ENCODE results near the gene CFL1.
A peak's percentile ranks its signal among the peaks of the same experiment; 100 is the strongest.
"Not testable (repeated sequence)": the region's sequence is repeated elsewhere in the genome, so short reads cannot be mapped to it uniquely, and the experiment has no call there.

CFL1 gene

GRCh38 chr11:65857853-65858680 lies at the start of gene CFL1:
Gene CFL1 (minus strand): TSS chr11:65858180. CDS start chr11:65858099, 81 bp downstream.
- peak; percentile 98 for DNase-seq

GRCh38 chr11:65906602-65907001 lies 48.6 kb upstream of the CFL1 start:
- DNase-seq: no peak

GRCh38 chr11:65903715-65904114 lies 45.7 kb upstream of the CFL1 start:
- DNase-seq: no peak

- no peak for DNase-seq
Observed at GRCh38 chr11:65903068-65903481, 45.1 kb upstream of the CFL1 start.

GRCh38 chr11:65900899-65901180 lies 42.9 kb upstream of the CFL1 start:
- DNase-seq: no peak

GRCh38 chr11:65900125-65900898 lies 42.3 kb upstream of the CFL1 start, which contains the start of gene FOSL1:
Gene FOSL1 (minus strand): TSS chr11:65900388. CDS start chr11:65900339, 49 bp downstream.
- DNase-seq: peak; percentile 82

GRCh38 chr11:65899356-65900124 lies 41.6 kb upstream of the CFL1 start:
- no peak for DNase-seq

GRCh38 chr11:65898656-65899355 lies 40.8 kb upstream of the CFL1 start:
- no peak for DNase-seq

GRCh38 chr11:65897020-65897471 lies 39.1 kb upstream of the CFL1 start:
- DNase-seq: no peak

- no peak for DNase-seq
Observed at GRCh38 chr11:65896034-65896999, 38.3 kb upstream of the CFL1 start.

GRCh38 chr11:65895482-65895981 lies 37.6 kb upstream of the CFL1 start:
- no peak for DNase-seq

- no peak for DNase-seq
Observed at GRCh38 chr11:65894034-65894591, 36.1 kb upstream of the CFL1 start.

GRCh38 chr11:65892661-65893317 lies 34.8 kb upstream of the CFL1 start:
- no peak for DNase-seq

- not testable (repeated sequence) for DNase-seq
Observed at GRCh38 chr11:65892137-65892540, 34.2 kb upstream of the CFL1 start.

- DNase-seq: no peak
Observed at GRCh38 chr11:65891219-65892136, 33.5 kb upstream of the CFL1 start.

GRCh38 chr11:65890324-65891218 lies 32.6 kb upstream of the CFL1 start, which contains the start of gene CCDC85B:
Gene CCDC85B (plus strand): TSS chr11:65890673. CDS start chr11:65890784, 111 bp downstream.
- peak; percentile 97 for DNase-seq

- peak; percentile 97 for DNase-seq
Observed at GRCh38 chr11:65888163-65888814, 30.3 kb upstream of the CFL1 start, which contains the start of gene FIBP. Gene FIBP (minus strand): TSS chr11:65888471. CDS start chr11:65888418, 53 bp downstream.
